HCT116 (cell line): ENCODE data around the gene MKNK1. TPM values are rescaled to one million over a fixed set of nuclear protein-coding genes. Genes with fewer than 3 reads are reported as not detected.

Experiments used
- ATAC-seq: fragments of 200-7000 bp; cut with Tn5 transposase; 2 replicates; pipeline ENCODE4 v1.9.1; 2020; ENCODE audit warnings: mild to moderate bottlenecking, moderate library complexity
- BruUV-seq: library from RNA; stranded (reverse); fragments of 400-500 nt; replicated peaks from 2 replicates; lab custom pipeline; 2021; lab: Mats Ljungman, UMichigan
- CTCF ChIA-PET: fragments of 300-600 bp; sonication (Branson Sonifier 250); formaldehyde crosslinking; loops from one replicate; lab custom pipeline; 2021; ENCODE audit warnings: antibody characterized with exemption; lab: Charles Lee
- POLR2A ChIA-PET: fragments of 300-600, 350-600 bp; sonication (Branson Sonifier 250); formaldehyde crosslinking; loops from one replicate; lab custom pipeline; 2021; ENCODE audit warnings: antibody characterized with exemption; lab: Charles Lee
- RAD21 ChIA-PET, 2 experiments: fragments of 300-600 bp; sonication (Branson Sonifier 250); formaldehyde crosslinking; loops; one replicate each; lab custom pipeline; 2023; ENCODE audit warnings: low total read pairs in 2 of 2; ENCODE audit not compliant: uncharacterized antibody in 2 of 2, unreplicated experiment in 2 of 2, low non-redundant PET in 1 of 2; lab: Charles Lee
- DNase-seq: peaks from one replicate; pipeline ENCODE4 v3.0.0-alpha.2; 2010; ENCODE audit warnings: low read depth, low spot score
- H2AFZ ChIP-seq: fragments of 200-600 bp; shearing (Covaris generic), sonication (generic); 2 replicates; pipeline ENCODE4 v1.6.1; 2017; ENCODE audit warnings: low read depth, mixed run types, mixed read lengths, antibody characterized with exemption, low read length; ENCODE audit not compliant: poor library complexity, severe bottlenecking
- H3K27ac ChIP-seq: 2 replicates; pipeline ENCODE4 v1.5.1; 2012; ENCODE audit warnings: low read depth, low read length
- H3K27me3 ChIP-seq: fragments of 200-600 bp; sonication (generic); 2 replicates; pipeline ENCODE4 v1.6.1; 2016; ENCODE audit warnings: mixed run types, low read length, mixed read lengths; ENCODE audit not compliant: insufficient read depth
- H3K36me3 ChIP-seq, 2 experiments: fragments of 200-500 bp in 1 of 2; fragments of 200-600 bp in 1 of 2; sonication (Bioruptor generic) in 1 of 2; sonication (generic) in 1 of 2; 2 replicates each; pipeline versions ENCODE4 v1.5.1 to v1.6.1; 2014 to 2016; ENCODE audit warnings: low read length in 2 of 2, inconsistent platforms in 1 of 2, mixed read lengths in 1 of 2, mixed run types in 1 of 2; ENCODE audit not compliant: insufficient read depth in 2 of 2, control insufficient read depth in 1 of 2
- H3K4me1 ChIP-seq, 2 experiments: fragments of 200-600 bp in 1 of 2; sonication (generic) in 1 of 2; 2 replicates each; pipeline versions ENCODE4 v1.5.1 to v1.6.1; 2012 to 2017; ENCODE audit warnings: low read length in 2 of 2, inconsistent platforms in 1 of 2, mild to moderate bottlenecking in 1 of 2, mixed read lengths in 1 of 2, mixed run types in 1 of 2, moderate library complexity in 1 of 2; ENCODE audit not compliant: insufficient read depth in 2 of 2, control insufficient read depth in 1 of 2
- H3K4me2 ChIP-seq: fragments of 200-600 bp; sonication (generic); 2 replicates; pipeline ENCODE4 v1.6.1; 2017; ENCODE audit warnings: mixed run types, low read length, mixed read lengths
- H3K4me3 ChIP-seq, 2 experiments: fragments of 200-600 bp in 1 of 2; sonication (generic) in 1 of 2; replicated peaks in 1 of 2; 2 replicates each; pipeline ENCODE4 v1.5.1; 2011 to 2016; ENCODE audit warnings: low read length in 2 of 2, control low read depth in 1 of 2, low read depth in 1 of 2, mild to moderate bottlenecking in 1 of 2, mixed read lengths in 1 of 2, mixed run types in 1 of 2
- H3K79me2 ChIP-seq: fragments of 200-600 bp; sonication (generic); 2 replicates; pipeline ENCODE4 v1.6.1; 2017; ENCODE audit warnings: mild to moderate bottlenecking, mixed run types, low read length, moderate library complexity, mixed read lengths; ENCODE audit not compliant: insufficient read depth
- H3K9ac ChIP-seq: fragments of 200-600 bp; sonication (generic); 2 replicates; pipeline ENCODE4 v1.6.1; 2016; ENCODE audit warnings: low read length, mixed read lengths
- H3K9me2 ChIP-seq: fragments of 200-600 bp; sonication (generic), shearing (Covaris generic); 2 replicates; pipeline ENCODE4 v1.6.1; 2017; ENCODE audit warnings: mixed run types, mild to moderate bottlenecking, moderate library complexity; ENCODE audit not compliant: insufficient read depth
- H3K9me3 ChIP-seq, 2 experiments: fragments of 200-500 bp in 1 of 2; fragments of 200-600 bp in 1 of 2; sonication (Bioruptor generic) in 1 of 2; sonication (generic) in 1 of 2; 2 replicates each; pipeline ENCODE4 v1.6.1; 2014 to 2017; ENCODE audit warnings: low read length in 2 of 2, mixed read lengths in 2 of 2, inconsistent platforms in 1 of 2, low read depth in 1 of 2, mild to moderate bottlenecking in 1 of 2, mixed run types in 1 of 2, moderate library complexity in 1 of 2; ENCODE audit not compliant: control insufficient read depth in 1 of 2, insufficient read depth in 1 of 2
- H4K20me1 ChIP-seq: fragments of 200-600 bp; sonication (generic), shearing (Covaris generic); 2 replicates; pipeline ENCODE4 v1.6.1; 2017; ENCODE audit warnings: mixed run types, mild to moderate bottlenecking, moderate library complexity; ENCODE audit not compliant: insufficient read depth
- CEBPB ChIP-seq: IDR thresholded peaks from 2 replicates; pipeline ENCODE4 v1.6.1; 2012; ENCODE audit warnings: low read depth
- EZH2phosphoT487 ChIP-seq: fragments of 200-600 bp; IDR thresholded peaks from 2 replicates; pipeline ENCODE4 v1.6.1; 2018; ENCODE audit warnings: antibody characterized with exemption, borderline replicate concordance
- MAX ChIP-seq: IDR thresholded peaks from 2 replicates; pipeline ENCODE4 v1.6.1; 2012
- POLR2A ChIP-seq: IDR thresholded peaks from 2 replicates; pipeline ENCODE4 v1.7.0; 2011; ENCODE audit warnings: borderline replicate concordance; ENCODE audit not compliant: insufficient read depth, insufficient read length; ENCODE audit errors: extremely low read depth
- RAD21 ChIP-seq: IDR thresholded peaks from 2 replicates; pipeline ENCODE4 v1.6.1; 2012; ENCODE audit warnings: low read depth, mild to moderate bottlenecking
- SRF ChIP-seq: IDR thresholded peaks from 2 replicates; pipeline ENCODE4 v1.6.1; 2012; ENCODE audit warnings: low read depth
- YY1 ChIP-seq: IDR thresholded peaks from 2 replicates; pipeline ENCODE4 v1.6.1; 2011; ENCODE audit warnings: low read length, low read depth, moderate library complexity, mild to moderate bottlenecking; ENCODE audit not compliant: insufficient replicate concordance; ENCODE audit errors: extremely low read depth
- ZFX ChIP-seq: fragments of 450-650 bp; IDR thresholded peaks from 2 replicates; pipeline ENCODE4 v1.6.1; 2017
- intact Hi-C: fragments of 100-400 bp; cut with micrococcal nuclease; formaldehyde crosslinking; loops from 2 replicates; pipeline ENCODE4 v1.10.0; 2022
- total RNA-seq: library from RNA; stranded (reverse); gene quantifications from one replicate; pipeline ENCODE4 v1.2.1, GENCODE V29; 2021; ENCODE audit not compliant: unreplicated experiment
- TF ChIP-seq, protein P1 (sequence below), 3 experiments: fragments of 200-600 bp in 1 of 3; sonication (generic) in 1 of 3; IDR thresholded peaks in 2 of 3; conservative IDR thresholded peaks in 1 of 3; 2 replicates each; pipeline ENCODE4 v1.5.1; 2012 to 2017; ENCODE audit warnings: low read depth in 2 of 3, low read length in 2 of 3, antibody characterized with exemption in 1 of 3, borderline replicate concordance in 1 of 3, control low read depth in 1 of 3, mild to moderate bottlenecking in 1 of 3, mixed read lengths in 1 of 3, mixed run types in 1 of 3, moderate library complexity in 1 of 3; ENCODE audit not compliant: insufficient read depth in 1 of 3
- TF ChIP-seq, protein P2 (sequence below): IDR thresholded peaks from 2 replicates; pipeline ENCODE4 v1.6.1; 2012

Gene MKNK1
- total RNA-seq, 1 experiment from 2014 or later: 30.9 TPM

DNA sequence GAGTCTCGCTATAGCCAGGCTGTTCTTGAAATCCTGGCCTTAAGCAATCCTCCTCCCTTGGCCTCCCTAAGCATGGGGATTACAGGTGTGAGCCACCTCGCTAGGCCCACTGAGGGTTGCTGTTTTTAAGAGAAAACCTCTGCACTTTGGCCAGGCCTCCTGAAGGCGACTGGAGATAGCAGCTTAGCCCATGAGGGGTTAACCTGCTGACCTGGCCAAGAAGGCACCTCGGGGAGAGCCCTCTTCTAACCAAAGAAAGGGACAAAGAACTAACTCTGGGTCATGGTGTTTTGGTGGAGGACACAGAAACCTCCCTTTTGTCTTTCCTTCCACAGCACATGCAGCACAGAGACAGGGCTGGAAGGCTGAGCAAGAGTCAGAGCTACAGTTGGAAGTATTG, 35.0 kb downstream of the MKNK1 start:
- no TSS peak for BruUV-seq
- POLR2A ChIA-PET: no interaction called here

More for the DNA sequence above, 35.0 kb downstream of the MKNK1 start:
- Histone ChIP-seq H3K9ac (no peak overlapping the region), H3K4me3 (no peak overlapping the region), H3K9me3 (no peaks in the 10 kb centered on the region), H3K79me2 (no peaks in the 10 kb centered on the region), H3K4me2 (no peak overlapping the region), H2AFZ (no peak overlapping the region), H3K4me1 (no peaks in the 10 kb centered on the region), H3K36me3 (peaks cover 0 to 4% of the 10 kb centered on the region in 2 experiments; a peak in 1 of 4 replicates), H3K27ac (no peak overlapping the region), H4K20me1 (no peaks in the 10 kb centered on the region), H3K9me2 (no peaks in the 10 kb centered on the region), H3K27me3 (no peaks in the 10 kb centered on the region)
- RAD21 ChIA-PET: no interaction called here
- intact Hi-C loops: no loop called here
- no peak for ATAC-seq
- no peak for DNase-seq
- CTCF ChIA-PET: no interaction called here
- TF ChIP-seq MAX: no peak
- TF ChIP-seq, protein P1, sequence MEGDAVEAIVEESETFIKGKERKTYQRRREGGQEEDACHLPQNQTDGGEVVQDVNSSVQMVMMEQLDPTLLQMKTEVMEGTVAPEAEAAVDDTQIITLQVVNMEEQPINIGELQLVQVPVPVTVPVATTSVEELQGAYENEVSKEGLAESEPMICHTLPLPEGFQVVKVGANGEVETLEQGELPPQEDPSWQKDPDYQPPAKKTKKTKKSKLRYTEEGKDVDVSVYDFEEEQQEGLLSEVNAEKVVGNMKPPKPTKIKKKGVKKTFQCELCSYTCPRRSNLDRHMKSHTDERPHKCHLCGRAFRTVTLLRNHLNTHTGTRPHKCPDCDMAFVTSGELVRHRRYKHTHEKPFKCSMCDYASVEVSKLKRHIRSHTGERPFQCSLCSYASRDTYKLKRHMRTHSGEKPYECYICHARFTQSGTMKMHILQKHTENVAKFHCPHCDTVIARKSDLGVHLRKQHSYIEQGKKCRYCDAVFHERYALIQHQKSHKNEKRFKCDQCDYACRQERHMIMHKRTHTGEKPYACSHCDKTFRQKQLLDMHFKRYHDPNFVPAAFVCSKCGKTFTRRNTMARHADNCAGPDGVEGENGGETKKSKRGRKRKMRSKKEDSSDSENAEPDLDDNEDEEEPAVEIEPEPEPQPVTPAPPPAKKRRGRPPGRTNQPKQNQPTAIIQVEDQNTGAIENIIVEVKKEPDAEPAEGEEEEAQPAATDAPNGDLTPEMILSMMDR (IDR thresholded peaks at IDR 0.05 in 2 of 3, conservative IDR thresholded peaks at IDR 0.05 in 1 of 3; ENCODE audit: borderline replicate concordance in 1 of 3, insufficient read depth in 1 of 3, low read depth in 2 of 3, low read length in 2 of 3): no peak
- no peak for TF ChIP-seq POLR2A
- no peak for TF ChIP-seq EZH2phosphoT487
- TF ChIP-seq, protein P2, sequence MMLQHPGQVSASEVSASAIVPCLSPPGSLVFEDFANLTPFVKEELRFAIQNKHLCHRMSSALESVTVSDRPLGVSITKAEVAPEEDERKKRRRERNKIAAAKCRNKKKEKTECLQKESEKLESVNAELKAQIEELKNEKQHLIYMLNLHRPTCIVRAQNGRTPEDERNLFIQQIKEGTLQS: no peak
- no peak for TF ChIP-seq YY1
- no peak for TF ChIP-seq ZFX
- no peak for TF ChIP-seq RAD21
- TF ChIP-seq SRF: no peak
- no peak for TF ChIP-seq CEBPB
